Endothelial cell of umbilical vein (primary cell): ENCODE results near the gene ATXN7L2. TPM values are rescaled to one million over a fixed set of nuclear protein-coding genes. Genes with fewer than 3 reads are reported as not detected.
"Not testable (repeated sequence)": the region's sequence is repeated elsewhere in the genome, so short reads cannot be mapped to it uniquely, and the experiment has no call there.

Experiments
- BruUV-seq: library from RNA; stranded (reverse); fragments of 400-500 nt; replicated peaks from 2 replicates; lab custom pipeline; 2021; lab: Mats Ljungman, UMichigan
- CTCF ChIA-PET: fragments of 300-600, 350-600 bp; sonication (Branson Sonifier 250); formaldehyde crosslinking; loops from one replicate; lab custom pipeline; 2021; ENCODE audit warnings: antibody characterized with exemption, inconsistent platforms; lab: Charles Lee
- POLR2A ChIA-PET: fragments of 300-600, 350-600 bp; sonication (Branson Sonifier 250); formaldehyde crosslinking; loops from one replicate; lab custom pipeline; 2021; ENCODE audit warnings: antibody characterized with exemption, inconsistent platforms; lab: Charles Lee
- DNase-seq: peaks from one replicate; pipeline ENCODE4 v3.0.0-alpha.2; 2011; ENCODE audit warnings: low read depth, low spot score
- FAIRE-seq: peaks from 2 replicates; lab custom pipeline; 2011; peaks lifted over from hg19 to GRCh38; lab: Jason Lieb, UNC
- H2AFZ ChIP-seq: 2 replicates; pipeline ENCODE4 v1.6.0; 2012; ENCODE audit warnings: low read depth, low read length, control low read depth, inconsistent platforms
- H3K27ac ChIP-seq: 2 replicates; pipeline ENCODE4 v1.5.1; 2011; ENCODE audit warnings: low read depth, mild to moderate bottlenecking, control low read depth, low read length, moderate library complexity; ENCODE audit not compliant: insufficient read depth
- H3K27me3 ChIP-seq, 2 experiments: 2 replicates each; pipeline versions ENCODE4 v1.6.0 to v1.6.1; 2011; ENCODE audit warnings: low read length in 2 of 2, mixed read lengths in 1 of 2; ENCODE audit not compliant: control insufficient read depth in 2 of 2, insufficient read depth in 2 of 2
- H3K36me3 ChIP-seq, 2 experiments: 2 replicates in 1 of 2; 3 replicates in 1 of 2; pipeline ENCODE4 v1.5.1; 2011; ENCODE audit warnings: low read length in 2 of 2, mild to moderate bottlenecking in 1 of 2, moderate library complexity in 1 of 2; ENCODE audit not compliant: control insufficient read depth in 2 of 2, insufficient read depth in 2 of 2; ENCODE audit errors: extremely low read depth in 1 of 2
- H3K4me1 ChIP-seq: 3 replicates; pipeline ENCODE4 v1.5.1; 2011; ENCODE audit warnings: mild to moderate bottlenecking, low read length; ENCODE audit not compliant: control insufficient read depth, insufficient read depth; ENCODE audit errors: extremely low read depth
- H3K4me2 ChIP-seq: 2 replicates; pipeline ENCODE4 v1.6.1; 2011; ENCODE audit warnings: low read length, control low read depth, mixed read lengths; ENCODE audit not compliant: insufficient read depth
- H3K4me3 ChIP-seq, 3 experiments: fragments of 200-600 bp in 1 of 3; sonication (generic), shearing (Covaris generic) in 1 of 3; replicated peaks in 1 of 3; 2 replicates each; pipeline ENCODE4 v1.5.1; 2011 to 2016; ENCODE audit warnings: control low read depth in 3 of 3, low read length in 3 of 3, mild to moderate bottlenecking in 2 of 3, inconsistent platforms in 1 of 3, low read depth in 1 of 3, moderate library complexity in 1 of 3; ENCODE audit not compliant: insufficient read depth in 1 of 3
- H3K79me2 ChIP-seq: 2 replicates; pipeline ENCODE4 v1.6.0; 2012; ENCODE audit warnings: low read length, inconsistent platforms; ENCODE audit not compliant: control insufficient read depth, insufficient read depth
- H3K9ac ChIP-seq: replicated peaks from 2 replicates; pipeline ENCODE3; 2011; ENCODE audit warnings: low read length, control low read depth; ENCODE audit not compliant: insufficient read depth; ENCODE audit errors: extremely low read depth
- H3K9me1 ChIP-seq: replicated peaks from 3 replicates; pipeline ENCODE4 v1.6.0; 2011; ENCODE audit warnings: mild to moderate bottlenecking, low read length; ENCODE audit not compliant: control insufficient read depth, insufficient read depth; ENCODE audit errors: extremely low read depth
- H3K9me3 ChIP-seq: replicated peaks from 2 replicates; pipeline ENCODE4 v1.5.1; 2012; ENCODE audit warnings: low read length, inconsistent platforms; ENCODE audit not compliant: control insufficient read depth, insufficient read depth
- H4K20me1 ChIP-seq: replicated peaks from 2 replicates; pipeline ENCODE3; 2011; ENCODE audit warnings: mild to moderate bottlenecking, low read length; ENCODE audit not compliant: control insufficient read depth, insufficient read depth; ENCODE audit errors: extremely low read depth
- CTCF ChIP-seq, 2 donors: IDR thresholded peaks; 1 replicate in 1 of 2; 2 replicates in 1 of 2; pipeline ENCODE4 v1.5.1; 2011; ENCODE audit warnings: low read length in 2 of 2, mild to moderate bottlenecking in 2 of 2, moderate library complexity in 2 of 2, control low read depth in 1 of 2, inconsistent platforms in 1 of 2, low read depth in 1 of 2; ENCODE audit not compliant: insufficient read depth in 1 of 2; ENCODE audit errors: extremely low read depth in 1 of 2
- EZH2 ChIP-seq: IDR thresholded peaks from 2 replicates; pipeline ENCODE4 v1.6.1; 2012; ENCODE audit warnings: borderline replicate concordance, low read depth, mild to moderate bottlenecking, moderate library complexity, low read length, inconsistent platforms; ENCODE audit not compliant: severe bottlenecking
- FOS ChIP-seq: IDR thresholded peaks from 2 replicates; pipeline ENCODE4 v1.6.1; 2011; ENCODE audit warnings: mild to moderate bottlenecking, low read length, moderate library complexity, borderline replicate concordance; ENCODE audit not compliant: insufficient read depth
- GATA2 ChIP-seq: IDR thresholded peaks from 2 replicates; pipeline ENCODE4 v1.7.0; 2011; ENCODE audit warnings: low read depth, mild to moderate bottlenecking, moderate library complexity, mixed read lengths, low read length; ENCODE audit not compliant: insufficient read length, insufficient read depth
- JUN ChIP-seq: IDR thresholded peaks from 2 replicates; pipeline ENCODE4 v1.6.1; 2011; ENCODE audit warnings: borderline replicate concordance, low read depth; ENCODE audit not compliant: insufficient read length, insufficient read depth
- MAX ChIP-seq: IDR thresholded peaks from 2 replicates; pipeline ENCODE4 v1.6.1; 2011; ENCODE audit not compliant: insufficient read depth, insufficient read length
- MYC ChIP-seq: IDR thresholded peaks from one replicate; pipeline ENCODE4 v1.6.1; 2011; ENCODE audit warnings: mild to moderate bottlenecking, low read depth, low read length
- POLR2A ChIP-seq: IDR thresholded peaks from 2 replicates; pipeline ENCODE4 v1.6.1; 2012; ENCODE audit warnings: low read depth, mild to moderate bottlenecking, control low read depth, low read length
- POLR2AphosphoS5 ChIP-seq: IDR thresholded peaks from 2 replicates; pipeline ENCODE4 v1.6.1; 2012; ENCODE audit warnings: low read depth, mild to moderate bottlenecking, control low read depth, low read length, moderate library complexity; ENCODE audit not compliant: insufficient read depth
- dilution Hi-C: fragments of 300-500 bp; cut with MboI; formaldehyde crosslinking; loops from one replicate; pipeline ENCODE4 v1.15.0; 2019; ENCODE audit warnings: low sequenced_read_pairs; ENCODE audit not compliant: extremely low pct_ligation_motif_present
- intact Hi-C: fragments of 100-400 bp; cut with micrococcal nuclease; formaldehyde crosslinking; loops from one replicate; pipeline ENCODE4 v1.10.0; 2022
- polyA plus RNA-seq, 4 experiments: library from polyadenylated mRNA; depleted of rRNA in 3 of 4; stranded (reverse) in 3 of 4; unstranded in 1 of 4; fragments of >200 nt; gene quantifications; 2 replicates each; pipeline versions ENCODE4 v1.2.1 to v1.2.3, GENCODE V29; 2011 to 2012; ENCODE audit warnings: missing spikeins in 1 of 4
- total RNA-seq: library from RNA; stranded (reverse); gene quantifications from 2 replicates; pipeline ENCODE4 v1.2.3, GENCODE V29; 2021

The ATXN7L2 gene
- total and polyA plus RNA-seq, 2 donors (not counting 3 experiments of a cell fraction or from before 2014, with no cell fraction given): 4.4 to 4.9 TPM

- H3K9ac ChIP-seq: no peak overlapping the region
- ChIA-PET CTCF (interaction anchor here (0.6 kb wide), 1 partner anchor 59 kb away, joined by 3 read pairs; no protein-coding TSS in a partner anchor), POLR2A (no interaction called here)
- H3K79me2 ChIP-seq: no peaks in the 10 kb centered on the region
- H2AFZ ChIP-seq: no peak overlapping the region
- no peaks in the 10 kb centered on the region for H3K9me1 ChIP-seq
- no peaks in the 10 kb centered on the region for H3K36me3 ChIP-seq
- no peak overlapping the region for H3K4me2 ChIP-seq
- peaks cover 51 to 52% of the 10 kb centered on the region in 2 experiments for H3K27me3 ChIP-seq
- DNase-seq (no peak), FAIRE-seq (no peak)
- BruUV-seq: no TSS peak
- H3K27ac ChIP-seq: no peak overlapping the region
- intact Hi-C loops (no loop called here), dilution Hi-C loops (no loop called here)
- H3K9me3 ChIP-seq: no peaks in the 10 kb centered on the region
- no peak overlapping the region for H3K4me3 ChIP-seq
- TF ChIP-seq GATA2 (no peak), MAX (no peak), POLR2AphosphoS5 (no peak), MYC (no peak), EZH2 (no peak), JUN (no peak), FOS (no peak), POLR2A (no peak), CTCF (IDR thresholded peaks at IDR 0.05; ENCODE audit: extremely low read depth in 1 of 2, insufficient read depth in 1 of 2, low read depth in 1 of 2, low read length in 2 of 2) (no peak)
- no peaks in the 10 kb centered on the region for H4K20me1 ChIP-seq
- no peaks in the 10 kb centered on the region for H3K4me1 ChIP-seq
Measured at GRCh38 chr1:109472779-109473178, 10.9 kb upstream of the ATXN7L2 start.

GRCh38 chr1:109473284-109474057 is 10.2 kb upstream of the ATXN7L2 start:
- FAIRE-seq, CTCF ChIA-PET, dilution Hi-C loops, H3K27ac ChIP-seq, H4K20me1 ChIP-seq, H2AFZ ChIP-seq, H3K36me3 ChIP-seq, H3K4me3 ChIP-seq, DNase-seq, H3K79me2 ChIP-seq, H3K4me2 ChIP-seq, H3K9me1 ChIP-seq, H3K9ac ChIP-seq, BruUV-seq, H3K4me1 ChIP-seq, intact Hi-C loops, H3K9me3 ChIP-seq: not testable (repeated sequence)
- H3K27me3 ChIP-seq: peaks cover 44 to 45% of the 10 kb centered on the region in 2 experiments
- POLR2A ChIA-PET: interaction anchor here (0.7 kb wide), 1 partner anchor 41 kb away, joined by 8 read pairs; no protein-coding TSS in a partner anchor
